ENCODE results near the gene TRAF3IP1. TPM values are rescaled to one million over a fixed set of nuclear protein-coding genes. Genes with fewer than 3 reads are reported as not detected.

Gene TRAF3IP1
- total RNA-seq, 4 donors from 2014 or later, result 8.5 to 20.8 (median 10.9) TPM

GRCh38 chr2:238280083-238280825 lies 40.1 kb upstream of the TRAF3IP1 start:
- Histone ChIP-seq H3K4me3 (no peak overlapping the region), H3K4me1 (peaks cover 38 to 54% of the 10 kb centered on the region in 2 donors), H3K9me3 (no peaks in the 10 kb centered on the region), H3K27me3 (no peaks in the 10 kb centered on the region), H3K36me3 (peaks cover 0 to 24% of the 10 kb centered on the region in 2 donors), H3K27ac (no peak overlapping the region)
- in situ Hi-C loops (cut with MboI; ENCODE audit: low sequenced_read_pairs in 4 of 4), result no loop called here
- intact Hi-C loops (cut with DNase I; ENCODE audit: low total_unique reads), result no loop called here
- TF ChIP-seq POLR2A (IDR thresholded peaks at IDR 0.05), result no peak
- TF ChIP-seq CTCF (IDR thresholded peaks at IDR 0.05 in 4 of 5, conservative IDR thresholded peaks at IDR 0.05 in 1 of 5), result no peak
- ATAC-seq, result no peak
- no peak for DNase-seq

GRCh38 chr2:238281826-238282480 lies 38.4 kb upstream of the TRAF3IP1 start:
- no peak overlapping the region for H3K27ac ChIP-seq
- in situ Hi-C loops (cut with MboI; ENCODE audit: low sequenced_read_pairs in 4 of 4) (no loop called here), intact Hi-C loops (cut with DNase I; ENCODE audit: low total_unique reads) (no loop called here)
- peaks cover 55 to 71% of the 10 kb centered on the region in 2 donors for H3K4me1 ChIP-seq
- no peak for ATAC-seq
- TF ChIP-seq CTCF (IDR thresholded peaks at IDR 0.05 in 4 of 5, conservative IDR thresholded peaks at IDR 0.05 in 1 of 5), result no peak
- TF ChIP-seq POLR2A (IDR thresholded peaks at IDR 0.05), result no peak
- H3K9me3 ChIP-seq, result no peaks in the 10 kb centered on the region
- no peak overlapping the region for H3K4me3 ChIP-seq
- DNase-seq, result no peak
- H3K36me3 ChIP-seq, result peaks cover 0 to 7% of the 10 kb centered on the region in 2 donors
- no peaks in the 10 kb centered on the region for H3K27me3 ChIP-seq

GRCh38 chr2:238282861-238283738 lies 37.2 kb upstream of the TRAF3IP1 start:
- H3K4me3 ChIP-seq, result no peak overlapping the region
- ATAC-seq (no peak), DNase-seq (no peak)
- H3K36me3 ChIP-seq, result no peaks in the 10 kb centered on the region
- in situ Hi-C loops (cut with MboI; ENCODE audit: low sequenced_read_pairs in 4 of 4), result no loop called here
- peaks cover 66 to 80% of the 10 kb centered on the region in 2 donors for H3K4me1 ChIP-seq
- TF ChIP-seq CTCF (IDR thresholded peaks at IDR 0.05 in 4 of 5, conservative IDR thresholded peaks at IDR 0.05 in 1 of 5) (no peak), POLR2A (IDR thresholded peaks at IDR 0.05) (no peak)
- no peaks in the 10 kb centered on the region for H3K9me3 ChIP-seq
- H3K27me3 ChIP-seq, result no peaks in the 10 kb centered on the region
- peak overlapping the region in 1 of 4 donors; percentile 3 for H3K27ac ChIP-seq
- intact Hi-C loops (cut with DNase I; ENCODE audit: low total_unique reads), result no loop called here

GRCh38 chr2:238284802-238285515 lies 35.4 kb upstream of the TRAF3IP1 start:
- intact Hi-C loops (cut with DNase I; ENCODE audit: low total_unique reads), result no loop called here

More at GRCh38 chr2:238284802-238285515, 35.4 kb upstream of the TRAF3IP1 start:
- no peak for TF ChIP-seq CTCF (IDR thresholded peaks at IDR 0.05 in 4 of 5, conservative IDR thresholded peaks at IDR 0.05 in 1 of 5)
- no peak for TF ChIP-seq POLR2A (IDR thresholded peaks at IDR 0.05)
- peaks cover 61 to 68% of the 10 kb centered on the region in 2 donors for H3K4me1 ChIP-seq
- no peaks in the 10 kb centered on the region for H3K27me3 ChIP-seq
- no peak overlapping the region for H3K4me3 ChIP-seq
- H3K36me3 ChIP-seq, result no peaks in the 10 kb centered on the region
- in situ Hi-C loops (cut with MboI; ENCODE audit: low sequenced_read_pairs in 4 of 4), result no loop called here
- H3K27ac ChIP-seq, result peak overlapping the region; percentile 90 to 96 (median 92)
- ATAC-seq, result no peak
- no peaks in the 10 kb centered on the region for H3K9me3 ChIP-seq
- DNase-seq, result no peak
